GM21526 (cell line): ENCODE measurements around the gene F8.
"Not testable (repeated sequence)": the region's sequence is repeated elsewhere in the genome, so short reads cannot be mapped to it uniquely, and the experiment has no call there.

Experiments used
- ATAC-seq: cut with Tn5 transposase; IDR thresholded peaks from one replicate; pipeline ENCODE4 v1.9.1; 2021; ENCODE audit warnings: moderate library complexity; ENCODE audit not compliant: unreplicated experiment, low FRiP score

Gene F8

DNA sequence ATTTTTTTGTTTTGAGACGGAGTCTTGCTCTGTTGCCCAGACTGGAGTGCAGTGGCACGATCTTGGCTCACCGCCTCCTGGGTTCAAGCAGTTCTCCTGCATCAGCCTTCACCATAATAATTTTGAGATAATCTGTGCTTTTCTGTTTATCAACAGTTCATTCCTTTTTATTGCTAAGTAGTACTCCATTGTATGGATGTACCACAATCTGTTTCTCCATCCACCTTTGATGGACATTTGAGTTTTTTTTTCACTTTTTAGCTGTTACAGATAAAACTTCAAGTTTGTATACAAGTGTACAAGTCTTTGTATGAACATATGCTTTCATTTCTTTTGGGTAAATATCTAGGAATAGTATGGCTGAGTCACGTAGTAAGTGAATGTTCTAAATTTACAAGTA is 13.2 kb upstream of the F8 start:
- ATAC-seq = no peak

DNA sequence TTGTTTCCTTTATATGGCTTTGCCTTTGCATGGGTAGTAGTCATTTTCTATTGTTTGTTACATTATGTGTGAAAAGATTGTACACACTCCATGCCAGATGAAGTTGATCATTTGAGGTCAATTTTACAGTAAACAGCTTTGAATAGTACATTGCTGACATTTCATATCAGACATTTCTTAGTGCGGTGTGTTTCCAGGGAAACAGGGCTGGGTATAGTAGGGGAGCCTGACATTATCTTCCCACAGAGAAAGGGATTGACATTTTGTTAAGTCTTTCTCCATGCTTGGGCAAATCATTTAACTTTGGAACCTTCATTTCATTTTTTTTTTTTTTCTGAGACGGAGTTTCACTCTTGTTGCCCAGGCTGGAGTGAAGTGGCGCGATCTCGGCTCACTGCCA is 9.1 kb upstream of the F8 start:
- ATAC-seq = no peak

DNA sequence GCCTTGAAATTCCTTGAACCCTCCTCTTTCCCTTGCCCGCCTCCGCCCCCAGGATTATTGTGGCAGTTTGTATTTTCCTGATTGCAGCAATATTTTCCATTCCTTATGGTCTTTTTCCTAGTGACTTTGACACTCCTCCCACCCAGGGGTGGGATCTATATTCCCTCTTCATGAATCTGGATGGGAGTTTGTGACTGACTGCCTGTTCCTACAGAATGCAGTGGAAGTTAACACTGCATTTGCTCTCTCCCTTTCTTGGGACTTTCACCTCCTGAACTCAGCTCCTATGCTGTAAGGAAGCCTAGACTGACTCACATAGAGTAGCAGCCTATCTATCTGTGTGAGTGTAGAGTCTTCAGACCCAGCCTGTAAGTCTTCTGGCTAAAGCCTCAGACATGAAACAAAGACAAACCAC is 6.4 kb upstream of the F8 start:
- no peak for ATAC-seq

DNA sequence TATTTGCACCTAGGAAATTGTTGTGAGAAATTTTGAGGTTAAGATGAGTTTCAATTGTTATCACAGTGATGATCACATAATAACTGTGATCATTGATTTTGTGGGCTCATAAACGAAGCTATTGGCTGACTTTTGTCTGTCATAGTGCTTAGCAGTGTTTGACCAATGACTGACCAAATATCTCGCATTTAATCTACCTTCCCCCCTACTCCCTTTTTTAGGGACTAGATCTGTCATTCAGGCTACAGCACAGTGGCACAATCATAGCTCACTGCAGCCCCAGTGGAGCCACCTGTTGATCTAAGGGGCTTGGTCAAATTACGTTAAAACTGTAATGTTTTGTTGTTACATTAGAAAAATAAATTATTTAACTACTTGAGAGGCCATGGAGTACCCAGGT is 5.6 kb upstream of the F8 start:
- no peak for ATAC-seq

DNA sequence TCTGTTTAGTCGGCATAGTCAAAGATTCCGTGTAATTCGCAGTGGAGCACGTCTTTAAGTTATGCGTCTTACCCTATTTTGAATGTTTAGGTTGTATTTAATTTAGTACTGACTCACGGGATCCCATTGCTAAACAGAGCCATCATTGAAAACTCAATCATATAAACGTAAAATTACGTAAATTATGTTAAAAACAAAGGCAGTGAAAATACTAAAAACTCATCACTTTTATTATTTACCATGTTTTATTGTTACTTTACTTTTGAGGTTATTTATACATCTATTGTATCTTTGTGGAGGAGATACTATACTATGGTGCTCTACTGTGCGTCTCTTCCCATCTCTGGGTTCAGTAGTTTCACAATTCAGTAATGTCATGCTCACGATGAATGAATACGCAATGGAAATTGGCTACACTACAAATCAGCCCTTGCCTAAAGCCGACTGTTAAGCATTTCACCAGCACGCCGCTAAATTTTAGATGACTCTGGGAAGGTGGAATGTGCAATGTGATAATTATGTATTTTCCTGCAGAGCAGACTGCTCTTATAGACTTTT is 5.1 kb upstream of the F8 start:
- no peak for ATAC-seq

DNA sequence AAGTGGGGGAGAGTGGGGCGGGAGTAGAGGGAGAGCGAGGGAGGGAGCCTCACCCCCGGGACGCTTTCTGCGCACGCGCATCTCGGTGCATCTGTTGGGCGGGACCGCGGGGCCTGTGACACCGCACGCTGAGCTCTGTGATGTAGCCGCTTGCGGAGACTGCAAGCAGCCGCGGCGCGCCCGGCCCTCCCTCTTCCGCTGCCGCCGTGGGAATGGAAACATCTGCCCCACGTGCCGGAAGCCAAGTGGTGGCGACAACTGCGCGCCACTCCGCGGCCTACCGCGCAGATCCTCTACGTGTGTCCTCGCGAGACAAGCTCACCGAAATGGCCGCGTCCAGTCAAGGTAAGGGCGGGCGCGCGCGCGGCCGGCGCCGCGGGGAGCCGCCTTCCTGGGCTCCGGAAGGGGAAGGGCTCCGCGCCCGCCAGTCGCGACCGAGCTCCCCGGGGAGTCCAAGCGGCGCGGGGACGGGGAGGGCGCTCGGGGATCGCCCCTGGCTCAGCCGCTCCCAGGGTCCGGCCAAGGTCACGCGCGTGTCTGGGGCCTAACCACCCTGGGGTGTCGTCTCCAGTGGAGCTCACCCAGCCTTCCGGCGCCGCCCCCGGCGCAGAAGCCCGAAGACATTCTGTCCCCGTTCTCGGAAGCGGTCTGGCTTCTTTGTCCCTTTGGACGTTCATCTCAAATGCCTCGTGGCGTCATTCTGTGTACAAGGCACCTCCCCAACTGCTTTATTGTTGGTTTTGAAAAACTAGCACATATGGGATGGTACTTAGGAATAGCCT is 4.4 kb upstream of the F8 start, which contains the start of gene FUNDC2:
Gene FUNDC2, plus strand, starts transcription at position 118 of the 782 bp plus-strand sequence. Its CDS starts 95 bp downstream, at position 213.
- peak; percentile 87 for ATAC-seq

DNA sequence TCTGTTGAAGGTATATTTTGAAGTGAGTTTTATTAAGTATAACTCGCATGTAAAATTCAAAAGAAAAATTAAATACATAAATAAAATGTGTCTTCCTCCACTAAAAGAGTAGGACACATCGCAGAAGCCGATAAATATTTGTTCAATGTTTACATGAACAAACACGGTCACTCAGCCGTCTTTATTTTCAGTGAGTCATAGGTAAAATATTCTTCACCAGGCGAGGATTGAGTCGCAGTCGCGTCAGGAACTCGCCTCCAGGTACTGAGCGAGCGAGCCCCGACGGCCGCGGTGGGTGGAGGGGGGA is 3.9 kb upstream of the F8 start:
- no peak for ATAC-seq

DNA sequence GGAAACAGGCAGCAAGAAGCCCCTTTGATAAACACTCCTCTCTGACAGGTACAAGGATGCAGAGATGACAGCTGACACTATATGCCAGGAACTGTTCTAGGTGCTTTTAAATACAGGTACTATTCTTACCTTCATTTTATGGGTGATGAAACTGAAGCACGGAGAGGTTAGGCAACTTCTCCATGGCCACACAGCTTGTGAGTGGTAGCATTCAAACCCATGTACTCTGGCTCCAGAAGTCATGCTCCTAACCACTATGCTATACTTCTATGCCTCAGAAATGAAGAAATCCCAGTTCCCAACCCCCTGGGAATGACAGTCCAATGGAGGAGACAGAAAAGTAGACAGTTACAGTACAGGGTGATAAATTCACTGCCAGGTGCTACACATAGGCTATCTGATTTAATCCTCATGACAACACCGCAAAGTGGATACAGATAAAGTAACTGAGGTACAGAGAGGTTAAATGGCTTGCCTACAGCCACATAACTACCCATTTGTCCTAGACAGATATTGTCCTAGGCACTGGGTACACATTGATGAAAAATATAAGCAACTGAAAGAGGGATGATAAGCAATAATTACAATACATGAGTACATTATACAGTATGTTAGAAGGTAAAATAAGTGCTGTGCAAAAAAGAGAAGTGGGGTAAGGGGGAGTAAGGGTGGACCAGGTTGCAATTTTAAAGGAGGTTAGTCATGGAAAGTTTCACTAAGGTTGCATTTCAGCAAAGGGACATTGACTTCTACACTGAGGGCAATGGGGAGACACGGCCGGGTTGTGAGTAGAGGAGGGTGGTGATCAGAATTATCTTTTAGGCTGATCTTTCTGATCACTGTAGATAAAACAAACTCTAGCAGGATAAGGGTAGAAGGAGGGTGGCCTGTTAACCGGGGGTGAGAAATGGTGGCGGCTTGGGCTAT is 1.6 kb upstream of the F8 start:
- ATAC-seq = no peak

DNA sequence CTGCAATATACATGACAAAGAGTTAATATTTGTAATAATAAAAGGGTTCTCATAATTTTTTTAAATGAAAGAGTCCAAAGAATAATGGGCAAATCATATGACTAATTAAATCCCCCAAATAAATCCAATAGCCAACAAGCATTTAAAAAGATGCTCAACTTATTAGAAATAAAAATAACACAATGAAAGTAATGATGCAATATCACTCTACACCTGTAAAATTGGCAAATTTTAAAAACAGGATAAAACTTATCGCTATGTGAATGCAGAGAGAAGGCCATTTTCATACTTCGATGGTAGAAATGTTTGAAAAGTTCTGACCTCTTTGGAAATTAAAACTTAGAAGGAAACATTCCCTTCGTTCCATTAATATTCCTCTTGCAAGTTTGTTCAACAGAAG is 1.9 kb downstream of the F8 start:
- ATAC-seq = no peak

DNA sequence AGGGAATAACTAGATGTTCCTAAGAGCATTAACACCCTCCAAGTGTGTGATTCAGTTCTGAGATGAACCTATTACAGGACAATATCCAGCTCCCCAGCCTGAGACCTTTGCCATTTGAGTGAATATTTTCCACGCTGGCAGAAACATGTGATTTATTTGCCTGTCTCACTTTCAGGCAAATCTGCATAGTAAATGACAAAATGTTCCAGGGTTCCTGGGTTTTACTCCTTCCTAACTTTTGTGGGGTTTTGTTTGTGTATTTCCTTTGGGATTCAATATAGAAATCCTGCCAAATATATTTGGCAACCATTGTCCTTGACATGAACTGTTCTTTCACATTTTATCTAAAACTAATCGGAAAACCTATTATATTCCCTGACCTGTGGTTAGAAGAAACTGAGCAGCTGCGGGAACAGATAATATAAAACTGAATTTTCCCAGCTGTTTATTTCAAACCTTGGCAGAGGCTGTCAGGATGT is 12.5 kb downstream of the F8 start:
- ATAC-seq = no peak

DNA sequence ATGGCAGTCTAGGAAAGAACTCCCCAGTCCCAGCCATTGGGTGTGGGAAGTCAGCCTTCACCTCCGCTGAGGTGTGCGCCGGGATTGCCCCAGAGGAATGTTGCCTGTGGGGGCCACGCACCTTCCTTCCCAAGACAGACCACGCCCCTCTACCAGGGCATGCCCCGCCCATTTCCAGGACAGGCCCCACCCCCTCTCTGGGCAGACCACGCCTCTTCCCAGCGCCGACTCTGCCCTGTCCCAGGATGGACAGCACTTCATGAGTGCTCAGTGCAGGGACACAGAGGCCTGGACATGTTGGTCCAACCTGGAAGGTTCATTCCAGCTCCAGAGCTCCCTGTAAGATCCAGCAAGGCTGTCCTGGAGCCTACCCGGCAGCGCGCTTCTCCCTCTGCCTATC is 13.9 kb downstream of the F8 start:
- ATAC-seq = not testable (repeated sequence)

DNA sequence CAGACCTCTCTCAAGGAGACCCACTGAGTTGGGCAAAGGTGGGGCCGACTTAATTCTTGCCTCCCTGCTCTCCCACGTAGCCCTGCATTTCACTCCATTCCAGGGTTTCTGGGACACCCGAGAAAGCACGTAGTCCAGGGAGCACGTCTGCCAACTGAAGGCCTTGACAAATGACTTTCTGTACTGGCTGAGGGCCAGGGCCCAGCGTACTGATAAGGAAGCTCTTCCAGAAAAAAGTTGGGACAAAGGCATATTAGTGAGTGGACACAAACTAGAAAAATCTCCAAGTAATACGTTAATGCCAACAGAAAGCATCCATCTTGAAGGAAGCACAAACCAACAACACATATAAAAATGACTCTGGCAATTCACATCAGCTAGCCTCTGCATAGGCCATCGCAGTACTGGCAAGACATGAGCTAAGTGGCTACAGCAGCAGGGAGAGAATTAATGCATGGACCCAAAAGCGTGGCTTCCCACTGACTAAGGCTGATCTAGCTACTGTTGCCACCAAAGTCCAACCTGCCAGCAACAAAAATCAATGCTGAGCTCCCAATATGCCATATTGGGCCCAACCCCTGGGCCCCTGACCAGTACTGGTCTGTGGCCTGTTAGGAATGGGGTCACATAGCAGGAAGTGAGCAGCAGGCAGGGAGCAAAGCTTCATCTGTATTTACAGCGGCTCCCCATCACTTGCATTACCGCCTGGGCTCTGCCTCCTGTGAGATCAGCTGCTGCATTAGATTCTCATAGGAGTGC is 15.4 kb downstream of the F8 start:
- ATAC-seq = not testable (repeated sequence)

DNA sequence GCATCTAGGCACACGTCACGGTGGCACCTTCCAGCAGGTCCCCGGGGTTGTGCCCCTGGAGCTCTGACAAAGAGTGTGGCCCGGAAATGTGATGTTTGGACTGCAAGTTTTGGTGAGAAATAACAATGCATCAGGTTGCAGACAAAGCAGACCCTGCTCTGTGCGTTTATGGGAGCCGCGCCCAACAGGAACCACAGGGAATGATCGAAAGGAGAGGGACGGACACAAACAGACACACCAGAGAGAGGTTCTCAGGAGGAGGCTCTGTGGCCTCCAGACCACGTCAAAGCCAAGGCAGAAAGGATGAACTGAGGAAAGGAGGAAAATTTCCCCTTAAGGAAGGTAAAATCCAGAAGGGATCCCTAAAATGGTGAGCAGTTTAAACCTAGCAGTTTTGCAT is 16.1 kb downstream of the F8 start:
- not testable (repeated sequence) for ATAC-seq

DNA sequence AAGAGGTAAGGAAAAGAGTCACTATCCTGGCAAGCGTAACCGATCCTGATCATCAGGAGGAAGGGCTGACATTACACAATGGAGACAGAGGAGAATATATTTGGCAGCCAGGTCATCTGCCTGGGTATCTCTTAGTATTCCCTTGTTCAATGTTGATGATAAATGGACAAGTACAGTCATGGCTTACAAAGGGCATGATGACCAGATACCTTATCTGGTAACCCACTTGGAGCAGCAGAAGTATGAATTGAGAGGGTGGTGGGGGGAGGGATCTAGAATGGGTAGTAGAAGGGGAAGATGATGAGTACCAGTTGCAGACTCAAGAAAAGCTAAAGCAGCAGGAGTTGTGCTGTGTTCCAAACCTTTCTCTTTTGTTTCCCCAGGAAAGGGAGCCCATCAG is 17.3 kb downstream of the F8 start:
- no peak for ATAC-seq

DNA sequence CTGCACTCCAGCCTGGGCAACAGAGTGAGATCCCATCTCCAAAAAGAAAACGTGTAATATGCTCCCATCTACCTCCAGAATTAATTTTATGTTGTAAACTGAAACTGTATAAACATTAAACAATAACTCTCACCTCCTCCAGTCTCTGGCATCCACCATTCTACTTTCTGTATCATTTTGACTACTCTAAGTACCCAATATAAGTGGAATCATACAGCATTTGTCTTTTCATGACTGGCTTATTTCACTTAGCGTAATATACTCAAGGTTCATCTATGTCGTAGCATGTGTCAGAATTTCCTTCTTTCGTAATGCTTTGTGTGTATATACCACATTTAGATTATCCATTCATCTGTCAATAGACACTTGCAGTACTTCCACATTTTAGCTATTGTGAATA is 20.6 kb downstream of the F8 start:
- no peak for ATAC-seq

DNA sequence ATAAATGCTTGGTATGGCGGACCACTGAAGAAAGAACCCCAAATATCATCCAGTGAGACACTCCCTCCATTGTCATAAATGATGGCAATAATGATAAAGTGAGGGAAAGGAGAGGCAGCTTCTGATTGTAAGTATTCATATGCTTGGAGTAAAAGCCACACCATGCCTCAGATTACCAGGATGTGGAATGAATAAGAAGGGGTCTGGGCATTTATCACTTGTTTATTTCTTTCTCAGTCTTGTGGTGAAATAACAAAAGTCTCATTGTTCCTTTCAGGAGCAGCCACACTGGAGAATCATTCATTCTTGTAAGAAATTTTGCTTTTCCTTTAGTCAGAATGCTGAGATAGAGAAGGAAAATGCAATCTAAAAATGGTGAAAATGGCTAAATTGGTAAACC is 21.7 kb downstream of the F8 start:
- ATAC-seq = no peak

DNA sequence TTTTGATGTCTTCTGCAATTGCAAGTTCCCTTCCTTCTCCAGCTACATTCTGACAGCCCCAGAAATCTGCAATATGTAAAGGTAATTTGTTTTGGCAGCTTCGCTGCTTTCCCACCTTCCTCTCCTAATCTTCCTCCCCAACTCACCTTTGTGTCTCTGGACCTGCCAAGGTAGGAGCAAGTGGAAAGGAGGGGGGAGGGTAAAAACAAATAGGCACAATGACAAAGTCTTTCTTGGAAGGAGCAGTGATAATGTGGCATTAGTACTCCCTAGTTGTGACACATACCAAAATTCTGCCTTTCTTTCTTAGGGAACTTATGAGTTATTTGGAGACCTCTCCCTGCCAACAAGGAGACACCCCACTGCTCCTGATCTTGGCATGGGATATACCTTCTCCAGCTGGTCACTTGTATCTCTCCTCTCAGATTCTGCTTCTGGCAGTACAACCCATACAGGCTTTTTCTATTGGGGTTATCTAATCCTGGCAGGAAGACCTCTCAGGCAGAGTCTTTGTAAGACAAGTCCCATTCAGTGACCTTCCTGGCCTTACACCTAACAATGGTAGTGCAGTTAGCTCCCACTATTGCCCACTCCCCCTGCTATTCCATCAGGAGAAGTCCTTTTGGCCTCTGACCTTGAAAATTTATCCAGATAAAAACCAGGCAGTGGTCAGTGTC is 24.2 kb downstream of the F8 start:
- no peak for ATAC-seq

DNA sequence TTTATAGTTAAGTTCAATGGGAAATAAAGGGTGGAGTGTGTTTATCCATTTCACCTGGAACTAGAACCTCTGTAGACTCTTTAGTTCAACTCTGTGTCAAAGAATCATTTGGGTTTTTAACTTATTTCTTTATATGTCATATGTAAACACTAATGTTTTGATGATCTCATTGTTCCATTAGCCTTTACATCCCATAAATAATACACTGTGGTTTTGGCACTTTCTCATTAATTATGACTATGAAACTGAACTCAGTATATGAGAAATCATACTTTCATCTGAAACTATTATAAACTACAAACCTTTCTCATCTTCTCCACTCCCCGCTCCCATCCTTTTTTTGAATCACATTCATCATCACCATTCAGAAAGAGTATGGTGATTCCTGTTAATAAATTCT is 31.0 kb downstream of the F8 start:
- ATAC-seq = no peak

DNA sequence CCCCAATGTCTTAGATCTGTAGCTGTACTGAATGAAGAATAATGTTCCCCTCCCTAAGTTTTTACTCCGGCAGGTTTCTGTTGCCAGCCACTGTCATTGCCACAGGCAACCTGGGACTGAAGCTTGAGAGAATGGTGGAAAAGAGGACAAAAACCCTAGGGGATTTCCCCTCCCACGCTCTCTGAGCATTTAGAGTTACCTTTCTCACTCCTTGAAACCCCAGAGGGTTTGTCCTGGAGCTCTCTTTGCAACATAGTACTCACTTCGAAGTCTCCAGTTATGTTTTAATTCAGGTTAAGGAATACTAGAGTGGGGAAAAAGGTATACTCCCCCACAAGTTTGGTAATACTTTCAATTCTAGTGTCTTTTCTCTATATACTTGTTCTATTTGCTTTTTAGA is 31.5 kb downstream of the F8 start:
- no peak for ATAC-seq

DNA sequence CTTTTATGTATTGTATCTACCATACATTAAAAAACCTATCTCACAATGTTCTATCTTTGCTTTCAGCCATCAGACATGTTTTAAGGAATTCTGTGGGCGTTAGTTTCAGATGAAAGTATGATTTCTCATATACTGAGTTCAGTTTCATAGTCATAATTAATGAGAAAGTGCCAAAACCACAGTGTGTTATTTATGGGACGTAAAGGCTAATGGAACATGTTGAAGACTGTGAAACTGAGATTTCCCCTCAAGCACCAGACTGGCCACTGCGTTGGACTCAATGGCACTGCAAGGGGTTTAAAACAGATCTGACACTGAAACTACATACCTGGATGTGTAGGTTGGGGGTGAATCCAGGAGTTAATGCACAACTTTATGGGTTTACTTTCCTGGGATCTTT is 32.0 kb downstream of the F8 start:
- ATAC-seq = peak; percentile 51
